ENCODE results near the gene ADARB1. TPM values are rescaled to one million over a fixed set of nuclear protein-coding genes. Genes with fewer than 3 reads are reported as not detected.

The ADARB1 gene
- polyA plus RNA-seq, 3 donors from 2014 or later: 3.0 to 4.5 (median 3.4) TPM

GRCh38 chr21:45202344-45202743 lies 128.0 kb downstream of the ADARB1 start:
- peaks cover 0 to 3% (median 0%) of the 10 kb centered on the region in 3 donors for H3K27me3 Mint-ChIP-seq (ENCODE audit: low read depth in 3 of 3)
- H3K27ac Mint-ChIP-seq: no peak overlapping the region
- H3K9me3 Mint-ChIP-seq: no peaks in the 10 kb centered on the region
- H3K4me1 Mint-ChIP-seq: peaks cover 11 to 13% of the 10 kb centered on the region in 2 donors
- peaks cover 7 to 20% (median 10%) of the 10 kb centered on the region in 3 donors for H3K36me3 Mint-ChIP-seq
- no peak for DNase-seq
- no peak overlapping the region for H3K4me3 Mint-ChIP-seq

- Mint-ChIP-seq H3K4me1 (peaks cover 17 to 18% of the 10 kb centered on the region in 2 donors), H3K27ac (no peak overlapping the region), H3K9me3 (no peaks in the 10 kb centered on the region), H3K27me3 (ENCODE audit: low read depth in 3 of 3) (peaks cover 0 to 3% (median 0%) of the 10 kb centered on the region in 3 donors), H3K36me3 (peaks cover 7 to 15% (median 10%) of the 10 kb centered on the region in 3 donors), H3K4me3 (no peak overlapping the region)
- no peak for DNase-seq
These were observed 128.5 kb downstream of the ADARB1 start for GRCh38 chr21:45202889-45203288.

DNA sequence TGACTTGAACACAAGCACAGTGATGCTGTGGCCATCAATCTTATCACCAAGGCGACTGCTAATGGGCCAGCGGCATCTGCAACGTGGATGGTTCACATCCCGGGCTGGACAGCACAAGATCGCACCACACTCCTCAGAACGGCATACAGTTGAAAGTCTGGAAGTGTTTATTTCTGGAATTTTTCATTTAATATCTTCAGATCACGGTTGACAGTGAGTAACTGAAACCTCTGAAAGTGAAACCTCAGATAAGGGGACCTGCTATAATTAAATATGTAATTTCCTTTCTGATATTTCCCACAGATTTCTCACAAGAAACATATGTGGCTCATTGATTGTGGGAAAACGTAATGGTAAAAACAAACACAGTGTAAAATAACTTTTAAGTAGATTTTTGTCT lies 129.6 kb downstream of the ADARB1 start:
- Mint-ChIP-seq H3K27ac (no peak overlapping the region), H3K36me3 (peaks cover 8 to 11% (median 11%) of the 10 kb centered on the region in 3 donors), H3K4me1 (peaks cover 24 to 29% of the 10 kb centered on the region in 2 donors), H3K27me3 (ENCODE audit: low read depth in 3 of 3) (peaks cover 0 to 3% (median 0%) of the 10 kb centered on the region in 3 donors), H3K4me3 (no peak overlapping the region), H3K9me3 (no peaks in the 10 kb centered on the region)
- no peak for DNase-seq

- H3K9me3 Mint-ChIP-seq: no peaks in the 10 kb centered on the region
- peaks cover 0 to 3% (median 3%) of the 10 kb centered on the region in 3 donors for H3K27me3 Mint-ChIP-seq (ENCODE audit: low read depth in 3 of 3)
- no peak overlapping the region for H3K27ac Mint-ChIP-seq
- H3K4me3 Mint-ChIP-seq: no peak overlapping the region
- peaks cover 9 to 11% (median 11%) of the 10 kb centered on the region in 3 donors for H3K36me3 Mint-ChIP-seq
- H3K4me1 Mint-ChIP-seq: peaks cover 24 to 31% of the 10 kb centered on the region in 2 donors
- DNase-seq: no peak
These were observed 130.0 kb downstream of the ADARB1 start for GRCh38 chr21:45204395-45204794.

GRCh38 chr21:45207839-45208626 lies 133.7 kb downstream of the ADARB1 start:
- H3K36me3 Mint-ChIP-seq: peaks cover 11 to 21% (median 16%) of the 10 kb centered on the region in 3 donors
- DNase-seq: no peak
- peaks cover 17 to 32% of the 10 kb centered on the region in 2 donors for H3K4me1 Mint-ChIP-seq
- peaks cover 2 to 3% (median 2%) of the 10 kb centered on the region in 3 donors for H3K27me3 Mint-ChIP-seq (ENCODE audit: low read depth in 3 of 3)
- no peaks in the 10 kb centered on the region for H3K9me3 Mint-ChIP-seq
- H3K27ac Mint-ChIP-seq: peak overlapping the region in 5 of 6 donors; percentile 5 to 52 (median 28)
- peak overlapping the region; percentile 8 to 40 (median 19) for H3K4me3 Mint-ChIP-seq

- Mint-ChIP-seq H3K4me1 (peaks cover 17 to 32% of the 10 kb centered on the region in 2 donors), H3K36me3 (peaks cover 8 to 21% (median 16%) of the 10 kb centered on the region in 3 donors), H3K9me3 (no peaks in the 10 kb centered on the region), H3K27ac (peak overlapping the region in 4 of 6 donors; percentile 5 to 52 (median 36)), H3K27me3 (ENCODE audit: low read depth in 3 of 3) (peaks cover 2 to 3% (median 2%) of the 10 kb centered on the region in 3 donors), H3K4me3 (peak overlapping the region in 2 of 5 donors; percentile 0 to 8)
- no peak for DNase-seq
These were observed 134.2 kb downstream of the ADARB1 start for GRCh38 chr21:45208627-45208951.

DNA sequence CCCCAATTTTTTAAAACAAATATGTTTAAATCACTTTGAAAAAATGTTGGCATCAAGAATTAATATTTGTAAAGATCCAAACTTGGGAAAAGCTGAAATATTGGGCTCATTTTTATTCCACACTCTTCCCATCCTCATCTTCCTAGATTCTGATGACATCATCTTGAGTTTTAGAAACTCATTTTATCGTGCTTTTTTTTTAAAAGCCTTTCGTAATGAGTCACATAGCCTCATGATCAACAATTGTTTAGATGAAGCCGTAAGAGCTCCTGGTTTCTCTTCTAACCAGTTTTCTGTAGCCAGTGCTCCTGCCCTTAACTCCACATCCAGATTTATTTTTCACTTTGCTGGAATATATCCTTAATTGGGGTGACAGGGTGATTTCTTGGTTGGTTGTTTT lies 134.7 kb downstream of the ADARB1 start:
- no peak overlapping the region for H3K27ac Mint-ChIP-seq
- no peaks in the 10 kb centered on the region for H3K9me3 Mint-ChIP-seq
- no peak overlapping the region for H3K4me3 Mint-ChIP-seq
- peaks cover 17 to 32% of the 10 kb centered on the region in 2 donors for H3K4me1 Mint-ChIP-seq
- H3K27me3 Mint-ChIP-seq (ENCODE audit: low read depth in 3 of 3): peaks cover 2 to 3% (median 2%) of the 10 kb centered on the region in 3 donors
- peaks cover 4 to 21% (median 16%) of the 10 kb centered on the region in 3 donors for H3K36me3 Mint-ChIP-seq
- no peak for DNase-seq

DNA sequence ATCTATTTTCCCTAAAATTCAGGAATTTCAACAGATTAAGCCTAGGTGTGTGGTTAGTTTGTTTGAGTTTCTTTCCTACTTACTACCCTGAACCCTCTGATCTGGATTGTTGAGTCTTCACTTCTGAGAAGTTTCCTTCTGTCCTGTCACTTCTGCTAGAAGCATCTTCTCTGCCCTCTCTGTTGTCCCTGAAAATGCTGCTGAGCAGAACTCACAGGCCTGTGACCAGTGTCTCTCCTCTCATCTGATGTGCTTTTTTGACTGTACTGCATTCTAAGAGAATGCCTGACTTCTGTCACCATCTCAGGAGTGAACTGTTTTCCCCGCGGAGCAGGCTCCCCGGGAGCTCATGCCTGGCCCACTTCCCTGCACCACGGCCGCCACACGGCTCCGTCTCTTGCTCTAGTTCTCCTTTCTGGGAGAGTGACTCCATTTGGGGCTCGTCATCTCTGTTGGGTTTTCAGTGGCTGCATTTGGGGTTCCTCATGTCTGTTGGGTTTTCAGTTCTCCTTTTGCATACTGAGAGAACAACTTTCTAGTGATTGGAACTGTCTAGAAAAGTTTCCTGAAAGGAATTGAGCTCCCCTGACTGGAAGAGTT lies 135.4 kb downstream of the ADARB1 start:
- Mint-ChIP-seq H3K9me3 (no peaks in the 10 kb centered on the region), H3K4me3 (no peak overlapping the region), H3K4me1 (peaks cover 17 to 32% of the 10 kb centered on the region in 2 donors), H3K36me3 (peaks cover 4 to 21% (median 16%) of the 10 kb centered on the region in 3 donors), H3K27ac (peak overlapping the region in 1 of 6 donors; percentile 33), H3K27me3 (ENCODE audit: low read depth in 3 of 3) (peaks cover 2 to 3% (median 2%) of the 10 kb centered on the region in 3 donors)
- no peak for DNase-seq

DNA sequence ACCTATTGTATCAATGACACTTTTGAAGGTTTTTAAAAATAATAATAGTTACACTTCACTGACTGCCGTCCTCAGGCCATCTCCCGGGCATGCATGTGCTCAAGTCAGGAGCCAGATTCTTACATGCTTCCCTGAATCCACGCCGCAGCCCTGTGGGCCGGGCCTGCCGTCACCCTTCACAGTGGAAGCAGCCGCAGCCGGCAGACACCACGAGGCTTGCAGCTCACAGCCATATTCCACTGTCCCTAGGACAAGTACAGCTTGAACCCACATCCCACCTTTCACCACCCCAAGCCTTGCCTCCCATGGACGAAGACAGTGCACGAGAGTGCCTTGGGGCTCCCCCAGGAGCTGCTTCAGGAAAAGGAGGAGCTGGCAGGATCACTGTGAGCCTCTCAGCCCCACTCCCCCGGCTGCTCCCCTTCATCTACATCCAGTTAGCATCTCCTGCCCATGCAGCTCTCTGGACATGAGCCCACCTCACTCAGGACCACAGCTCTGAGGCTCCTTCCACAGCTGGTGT lies 136.1 kb downstream of the ADARB1 start:
- DNase-seq: no peak
- no peaks in the 10 kb centered on the region for H3K9me3 Mint-ChIP-seq
- H3K4me1 Mint-ChIP-seq: peaks cover 17 to 32% of the 10 kb centered on the region in 2 donors
- peaks cover 4 to 21% (median 16%) of the 10 kb centered on the region in 3 donors for H3K36me3 Mint-ChIP-seq
- H3K4me3 Mint-ChIP-seq: no peak overlapping the region
- no peak overlapping the region for H3K27ac Mint-ChIP-seq
- H3K27me3 Mint-ChIP-seq (ENCODE audit: low read depth in 3 of 3): peaks cover 2 to 3% (median 2%) of the 10 kb centered on the region in 3 donors

DNA sequence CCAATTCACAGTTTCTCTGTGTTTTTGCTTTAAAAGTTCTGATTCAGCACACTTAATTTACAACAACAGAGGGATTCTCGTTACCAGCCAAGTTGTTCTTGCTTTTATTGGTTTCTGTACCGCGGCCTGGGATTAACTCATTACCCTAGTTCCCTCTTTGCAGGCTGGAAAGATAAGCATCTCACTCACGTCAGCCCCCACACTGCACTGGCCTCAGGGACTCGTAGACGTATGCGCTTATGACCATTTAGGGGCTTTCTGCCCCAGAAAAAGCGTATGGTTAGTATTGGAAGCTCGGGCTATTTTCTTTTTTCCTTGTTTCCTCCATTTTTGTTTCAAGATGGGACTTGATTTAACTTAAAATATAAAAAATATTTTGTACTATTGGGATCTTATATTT lies 137.3 kb downstream of the ADARB1 start:
- H3K27ac Mint-ChIP-seq: no peak overlapping the region
- H3K36me3 Mint-ChIP-seq: peaks cover 8 to 25% (median 21%) of the 10 kb centered on the region in 3 donors
- H3K4me1 Mint-ChIP-seq: peaks cover 17 to 32% of the 10 kb centered on the region in 2 donors
- H3K4me3 Mint-ChIP-seq: no peak overlapping the region
- peaks cover 0 to 3% (median 0%) of the 10 kb centered on the region in 6 donors for H3K9me3 Mint-ChIP-seq
- peaks cover 2 to 3% (median 2%) of the 10 kb centered on the region in 3 donors for H3K27me3 Mint-ChIP-seq (ENCODE audit: low read depth in 3 of 3)
- DNase-seq: no peak

- peaks cover 22 to 38% (median 38%) of the 10 kb centered on the region in 3 donors for H3K36me3 Mint-ChIP-seq
- no peak for DNase-seq
- H3K27me3 Mint-ChIP-seq (ENCODE audit: low read depth in 3 of 3): peaks cover 2 to 4% (median 3%) of the 10 kb centered on the region in 3 donors
- H3K9me3 Mint-ChIP-seq: peaks cover 0 to 20% (median 6%) of the 10 kb centered on the region in 6 donors
- no peak overlapping the region for H3K4me3 Mint-ChIP-seq
- H3K27ac Mint-ChIP-seq: no peak overlapping the region
- peaks cover 3 to 16% of the 10 kb centered on the region in 2 donors for H3K4me1 Mint-ChIP-seq
These were observed 139.0 kb downstream of the ADARB1 start for GRCh38 chr21:45213392-45213791.

DNA sequence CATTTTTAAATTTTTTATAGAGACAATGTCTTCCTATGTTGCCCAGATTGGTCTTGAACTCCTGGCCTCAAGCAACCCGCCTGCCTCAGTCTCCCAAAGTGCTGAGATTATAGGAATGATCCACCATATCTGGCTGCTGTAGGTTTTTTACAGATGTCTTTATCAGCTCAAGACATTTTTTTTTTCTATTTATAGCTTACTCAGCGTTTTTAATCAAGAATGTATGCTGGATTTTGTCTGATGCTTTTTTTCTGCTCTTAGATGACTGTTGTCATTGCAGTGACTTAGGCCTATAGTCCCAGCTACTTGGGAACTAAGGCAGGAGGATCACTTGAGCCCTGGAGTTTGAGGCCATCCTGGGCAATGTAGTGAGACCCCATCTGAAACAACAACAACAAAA lies 140.8 kb downstream of the ADARB1 start:
- no peak for DNase-seq
- H3K36me3 Mint-ChIP-seq: peaks cover 26 to 38% (median 32%) of the 10 kb centered on the region in 3 donors
- H3K27me3 Mint-ChIP-seq (ENCODE audit: low read depth in 3 of 3): peaks cover 0 to 2% (median 1%) of the 10 kb centered on the region in 3 donors
- H3K4me1 Mint-ChIP-seq: peaks cover 0 to under 1% of the 10 kb centered on the region in 2 donors
- no peak overlapping the region for H3K27ac Mint-ChIP-seq
- peaks cover 0 to 23% (median 6%) of the 10 kb centered on the region in 6 donors for H3K9me3 Mint-ChIP-seq
- no peak overlapping the region for H3K4me3 Mint-ChIP-seq

DNA sequence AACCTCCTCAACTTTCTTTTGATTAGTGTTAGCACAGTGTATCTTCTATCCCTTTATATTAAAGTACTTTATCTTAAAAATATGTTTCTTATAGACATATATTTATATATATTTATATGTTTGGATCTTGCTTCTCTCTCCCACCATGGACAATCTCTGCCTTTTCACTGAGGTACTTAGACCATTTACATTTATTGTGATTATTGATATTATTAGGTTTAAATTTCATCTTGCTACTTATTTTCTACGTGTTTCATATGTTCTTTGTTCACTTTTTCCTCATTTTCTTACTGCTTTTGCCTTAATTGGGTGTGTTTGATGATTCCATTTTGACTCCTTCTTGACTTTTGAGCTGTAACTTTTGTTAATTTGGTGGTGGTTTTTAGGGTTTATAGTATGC lies 142.6 kb downstream of the ADARB1 start:
- no peak overlapping the region for H3K4me3 Mint-ChIP-seq
- no peaks in the 10 kb centered on the region for H3K4me1 Mint-ChIP-seq
- H3K36me3 Mint-ChIP-seq: peaks cover 29 to 40% (median 33%) of the 10 kb centered on the region in 3 donors

DNA sequence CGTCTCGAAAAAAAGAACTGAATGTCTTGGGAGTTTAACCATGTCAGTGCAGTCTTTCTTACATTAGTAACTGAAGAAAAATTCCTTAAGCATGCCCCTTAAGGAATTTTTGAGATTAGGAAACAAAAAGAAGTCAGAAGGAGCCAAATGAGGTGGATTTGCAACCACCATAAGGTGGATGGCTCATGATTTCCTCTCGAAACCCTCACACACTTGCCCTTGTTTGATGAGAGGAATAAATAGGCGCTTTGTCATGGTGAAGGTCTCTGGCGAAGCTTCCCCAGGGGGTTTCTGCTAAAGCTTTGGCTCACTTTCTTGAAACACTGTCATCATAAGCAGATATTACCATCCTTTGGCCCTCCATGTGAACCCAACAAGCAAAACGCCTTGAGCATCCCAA lies 145.1 kb downstream of the ADARB1 start:
- Mint-ChIP-seq H3K4me3 (no peak overlapping the region), H3K4me1 (no peaks in the 10 kb centered on the region), H3K27me3 (ENCODE audit: low read depth in 3 of 3) (peaks cover 0 to 1% (median 0%) of the 10 kb centered on the region in 3 donors), H3K36me3 (peaks cover 29 to 48% (median 33%) of the 10 kb centered on the region in 3 donors), H3K9me3 (peaks cover 0 to 23% (median 6%) of the 10 kb centered on the region in 6 donors), H3K27ac (no peak overlapping the region)
- no peak for DNase-seq

More for the DNA sequence above, 142.6 kb downstream of the ADARB1 start:
- DNase-seq: no peak
- H3K27me3 Mint-ChIP-seq (ENCODE audit: low read depth in 3 of 3): peaks cover 0 to 1% (median 0%) of the 10 kb centered on the region in 3 donors
- peaks cover 0 to 23% (median 6%) of the 10 kb centered on the region in 6 donors for H3K9me3 Mint-ChIP-seq
- H3K27ac Mint-ChIP-seq: no peak overlapping the region

All from immature natural killer cell (primary cell).